ENCODE measurements around the gene DSN1. TPM values are rescaled to one million over a fixed set of nuclear protein-coding genes. Genes with fewer than 3 reads are reported as not detected.

DSN1 gene
- total RNA-seq, 1 donor from 2014 or later, result 4.7 TPM

GRCh38 chr20:36812594-36813463 is 39.3 kb upstream of the DSN1 start:
- Histone ChIP-seq H3K4me1 (peaks cover 15% of the 10 kb centered on the region), H3K4me3 (no peak overlapping the region), H3K27ac (no peak overlapping the region), H3K36me3 (peaks cover 0 to 59% of the 10 kb centered on the region in 2 donors), H3K9me3 (no peaks in the 10 kb centered on the region), H3K27me3 (no peaks in the 10 kb centered on the region)
- intact Hi-C loops (cut with DNase I), result loop anchor here (10.0 kb wide), 1 partner anchor 52 kb away; a partner anchor contains a TSS
- DNase-seq (ENCODE audit: extremely low spot score in 2 of 2), result no peak
- no peak for TF ChIP-seq POLR2A (IDR thresholded peaks at IDR 0.05)
- TF ChIP-seq POLR2AphosphoS5 (IDR thresholded peaks at IDR 0.05; ENCODE audit: insufficient read depth in 1 of 2, low read depth in 1 of 2), result peak in 1 of 2 donors; percentile 17

- Histone ChIP-seq H3K36me3 (peaks cover 0 to 65% of the 10 kb centered on the region in 2 donors), H3K27ac (no peak overlapping the region), H3K4me1 (peaks cover 15% of the 10 kb centered on the region), H3K27me3 (no peaks in the 10 kb centered on the region), H3K9me3 (no peaks in the 10 kb centered on the region), H3K4me3 (no peak overlapping the region)
- no peak for DNase-seq (ENCODE audit: extremely low spot score in 2 of 2)
- intact Hi-C loops (cut with DNase I), result no loop called here
- TF ChIP-seq CTCF (IDR thresholded peaks at IDR 0.05), result peak in 2 of 3 experiments; percentile 27 to 46
- TF ChIP-seq POLR2AphosphoS5 (IDR thresholded peaks at IDR 0.05; ENCODE audit: insufficient read depth in 1 of 2, low read depth in 1 of 2), result peak in 1 of 2 donors; percentile 52
- no peak for TF ChIP-seq POLR2A (IDR thresholded peaks at IDR 0.05)
These were observed 35.0 kb upstream of the DSN1 start for GRCh38 chr20:36808317-36809257.

- intact Hi-C loops (cut with DNase I), result no loop called here
- H3K4me3 ChIP-seq, result no peak overlapping the region
- TF ChIP-seq POLR2A (IDR thresholded peaks at IDR 0.05) (no peak), POLR2AphosphoS5 (IDR thresholded peaks at IDR 0.05; ENCODE audit: insufficient read depth in 1 of 2, low read depth in 1 of 2) (no peak), CTCF (IDR thresholded peaks at IDR 0.05) (no peak)
- H3K9me3 ChIP-seq, result no peaks in the 10 kb centered on the region
- H3K27ac ChIP-seq, result no peak overlapping the region
- peaks cover 9% of the 10 kb centered on the region for H3K4me1 ChIP-seq
- H3K27me3 ChIP-seq, result no peaks in the 10 kb centered on the region
- H3K36me3 ChIP-seq, result peaks cover 0 to 66% of the 10 kb centered on the region in 2 donors
- no peak for DNase-seq (ENCODE audit: extremely low spot score in 2 of 2)
These were observed 32.5 kb upstream of the DSN1 start for GRCh38 chr20:36806049-36806448.

GRCh38 chr20:36805396-36805795 is 31.8 kb upstream of the DSN1 start:
- no peaks in the 10 kb centered on the region for H3K27me3 ChIP-seq
- H3K36me3 ChIP-seq, result peaks cover 0 to 70% of the 10 kb centered on the region in 2 donors
- no peak overlapping the region for H3K27ac ChIP-seq
- H3K4me3 ChIP-seq, result no peak overlapping the region
- no peak for TF ChIP-seq POLR2AphosphoS5 (IDR thresholded peaks at IDR 0.05; ENCODE audit: insufficient read depth in 1 of 2, low read depth in 1 of 2)
- TF ChIP-seq POLR2A (IDR thresholded peaks at IDR 0.05), result no peak
- no peak for TF ChIP-seq CTCF (IDR thresholded peaks at IDR 0.05)
- intact Hi-C loops (cut with DNase I), result no loop called here
- no peaks in the 10 kb centered on the region for H3K9me3 ChIP-seq
- DNase-seq (ENCODE audit: extremely low spot score in 2 of 2), result no peak
- H3K4me1 ChIP-seq, result peaks cover 9% of the 10 kb centered on the region

GRCh38 chr20:36804425-36804824 is 30.9 kb upstream of the DSN1 start:
- no peak overlapping the region for H3K4me3 ChIP-seq
- H3K9me3 ChIP-seq, result no peaks in the 10 kb centered on the region
- no peak for DNase-seq (ENCODE audit: extremely low spot score in 2 of 2)
- intact Hi-C loops (cut with DNase I), result no loop called here
- TF ChIP-seq POLR2AphosphoS5 (IDR thresholded peaks at IDR 0.05; ENCODE audit: insufficient read depth in 1 of 2, low read depth in 1 of 2), result no peak
- TF ChIP-seq CTCF (IDR thresholded peaks at IDR 0.05), result no peak
- no peak for TF ChIP-seq POLR2A (IDR thresholded peaks at IDR 0.05)
- H3K27ac ChIP-seq, result no peak overlapping the region
- no peaks in the 10 kb centered on the region for H3K27me3 ChIP-seq
- peaks cover 9% of the 10 kb centered on the region for H3K4me1 ChIP-seq
- H3K36me3 ChIP-seq, result peaks cover 0 to 80% of the 10 kb centered on the region in 2 donors

Data from vagina (tissue), 2 donors.